Stimulated activated naive B cell treated with anti-CD40 and anti-IgM and Interleukin-4, amounts not matched to agents 10 μg/mL and 1 μg/mL and 100 μg/mL, for 72 hours (primary cell): ENCODE results near the gene OVOL2.

Source experiments
- ATAC-seq, 2 donors: fragments of 150-1000 bp; cut with Tn5 transposase; replicated peaks; 2 replicates each; pipeline ENCODE4 v1.10.0; 2021; ENCODE audit warnings: moderate library complexity in 1 of 2
- DNase-seq: peaks from one replicate; pipeline ENCODE4 v3.0.0; 2021
- H3K27ac Mint-ChIP-seq: one replicate; pipeline ENCODE4 v1.8.0; 2022; ENCODE audit warnings: mild to moderate bottlenecking, mixed read lengths
- H3K27me3 Mint-ChIP-seq, 2 donors: one replicate each; pipeline ENCODE4 v1.8.0; 2022; ENCODE audit warnings: mixed read lengths in 2 of 2
- H3K36me3 Mint-ChIP-seq, 2 donors: one replicate each; pipeline ENCODE4 v1.8.0; 2022; ENCODE audit warnings: mixed read lengths in 2 of 2, mild to moderate bottlenecking in 1 of 2
- H3K4me1 Mint-ChIP-seq, 2 donors: one replicate each; pipeline ENCODE4 v1.8.0; 2022; ENCODE audit warnings: mixed read lengths in 2 of 2, mild to moderate bottlenecking in 1 of 2
- H3K4me3 Mint-ChIP-seq, 2 donors: one replicate each; pipeline ENCODE4 v1.8.0; 2022; ENCODE audit warnings: mild to moderate bottlenecking in 2 of 2, mixed read lengths in 2 of 2, moderate library complexity in 1 of 2
- H3K9me3 Mint-ChIP-seq, 2 donors: one replicate each; pipeline ENCODE4 v1.8.0; 2022; ENCODE audit warnings: mixed read lengths in 2 of 2, mild to moderate bottlenecking in 1 of 2

OVOL2 gene

DNA sequence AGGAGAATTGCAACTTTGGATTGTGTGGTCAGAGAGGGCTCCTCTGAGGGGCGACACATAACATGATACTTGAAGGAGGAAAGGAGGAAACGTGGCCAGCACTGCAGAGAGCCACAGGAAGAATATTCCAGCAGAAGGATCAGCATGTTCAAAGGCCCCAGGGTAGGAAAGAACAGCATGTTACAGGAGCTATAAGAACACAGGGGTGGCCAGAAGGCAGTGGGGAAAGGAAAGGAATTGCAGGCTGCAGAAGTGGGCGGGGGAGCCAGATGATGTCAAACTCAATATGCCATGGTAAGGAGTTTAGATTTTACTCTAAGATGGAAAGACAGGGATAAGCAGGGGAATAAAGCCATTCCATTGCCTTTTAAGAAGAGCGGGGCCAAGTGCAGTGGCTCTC lies 58.1 kb downstream of the OVOL2 start:
- H3K4me1 Mint-ChIP-seq: peaks cover 31 to 40% of the 10 kb centered on the region in 2 donors
- DNase-seq: no peak
- no peaks in the 10 kb centered on the region for H3K27me3 Mint-ChIP-seq
- H3K27ac Mint-ChIP-seq: peak overlapping the region; percentile 6
- no peaks in the 10 kb centered on the region for H3K36me3 Mint-ChIP-seq
- ATAC-seq: no peak
- H3K9me3 Mint-ChIP-seq: no peaks in the 10 kb centered on the region
- H3K4me3 Mint-ChIP-seq: no peak overlapping the region

DNA sequence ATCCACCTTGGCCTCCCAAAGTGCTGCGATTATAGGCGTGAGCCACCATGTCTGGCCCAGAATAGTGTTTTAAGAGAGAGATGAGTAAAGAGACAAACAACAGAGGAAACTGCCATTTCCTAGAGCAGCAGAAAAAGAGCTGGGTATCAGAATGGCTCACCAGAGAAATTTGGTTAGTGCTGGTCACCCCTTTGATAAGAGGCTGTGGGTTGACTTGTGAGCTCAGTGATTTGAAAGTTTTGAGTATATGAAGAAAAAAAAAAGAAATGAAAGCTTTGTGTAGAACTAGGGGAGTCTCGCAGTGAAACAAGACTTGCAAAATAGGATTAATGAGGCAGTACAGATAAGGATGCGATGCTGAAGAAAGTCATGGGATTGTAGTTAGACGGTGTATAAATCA lies 59.3 kb downstream of the OVOL2 start:
- no peaks in the 10 kb centered on the region for H3K27me3 Mint-ChIP-seq
- no peak for DNase-seq
- peaks cover 25 to 32% of the 10 kb centered on the region in 2 donors for H3K4me1 Mint-ChIP-seq
- H3K9me3 Mint-ChIP-seq: no peaks in the 10 kb centered on the region
- peak; percentile 31 to 38 for ATAC-seq
- H3K36me3 Mint-ChIP-seq: no peaks in the 10 kb centered on the region
- no peak overlapping the region for H3K4me3 Mint-ChIP-seq
- H3K27ac Mint-ChIP-seq: peak overlapping the region; percentile 2

DNA sequence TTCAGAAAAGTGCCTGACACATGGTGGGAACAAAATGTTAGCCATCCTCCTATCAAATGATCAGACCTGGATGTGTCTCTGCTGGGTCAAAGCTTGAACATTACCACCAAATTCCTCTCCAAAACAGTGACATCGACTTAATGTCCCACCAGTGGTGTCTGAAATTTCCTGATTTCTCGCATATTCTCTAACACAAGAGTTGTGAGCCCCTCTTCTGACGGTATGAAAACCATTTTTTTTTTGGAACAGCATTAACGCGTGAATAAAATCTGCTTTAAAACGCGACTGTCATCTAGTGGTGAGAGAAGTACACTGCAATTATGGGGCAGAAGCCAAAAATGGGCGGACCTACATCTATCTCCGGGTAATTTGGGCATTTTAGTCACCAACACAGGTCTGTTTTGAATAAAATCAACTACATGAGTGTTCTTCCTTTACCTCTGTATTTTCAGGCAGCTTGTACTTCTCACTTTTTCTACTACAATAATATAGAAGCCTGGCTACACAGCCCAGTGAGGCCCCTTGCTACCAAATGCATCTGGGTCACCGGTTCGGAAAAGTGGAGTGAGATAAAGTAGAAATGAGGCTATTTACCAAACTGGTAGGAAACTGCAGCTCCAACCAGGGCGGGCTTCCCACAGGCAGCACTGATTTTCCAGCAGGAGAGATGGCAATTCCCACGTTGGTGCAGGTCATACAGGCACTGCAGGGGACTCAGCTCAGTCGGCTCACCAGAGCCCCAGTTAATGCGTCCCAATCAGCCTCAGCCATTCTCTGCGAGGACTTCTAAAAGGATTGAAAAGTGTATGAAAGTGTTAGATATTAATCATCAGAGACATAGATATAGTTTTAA lies 61.5 kb downstream of the OVOL2 start:
- peaks cover 0 to 7% of the 10 kb centered on the region in 2 donors for H3K36me3 Mint-ChIP-seq

DNA sequence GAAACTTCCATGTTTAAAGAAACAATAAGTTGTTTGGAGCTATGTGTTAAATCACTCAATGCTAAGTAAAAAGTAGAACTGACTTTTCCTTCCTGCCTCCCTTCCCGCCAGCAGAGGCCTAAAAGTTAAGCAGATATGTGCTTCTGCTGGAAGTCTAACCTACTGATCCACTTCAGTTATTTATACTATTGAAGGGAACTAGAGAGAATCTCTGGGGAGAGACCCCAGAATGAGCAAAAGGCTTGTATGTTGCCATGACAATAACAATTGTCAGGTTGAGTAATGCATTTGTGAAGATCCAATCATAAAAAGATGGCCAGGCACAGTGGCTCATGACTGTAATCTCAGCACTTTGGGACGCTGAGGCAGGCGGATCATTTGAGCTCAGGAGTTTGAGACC lies 64.2 kb downstream of the OVOL2 start:
- ATAC-seq (no peak), DNase-seq (no peak)
- H3K36me3 Mint-ChIP-seq: peaks cover 0 to 24% of the 10 kb centered on the region in 2 donors
- no peaks in the 10 kb centered on the region for H3K27me3 Mint-ChIP-seq
- H3K27ac Mint-ChIP-seq: peak overlapping the region; percentile 37
- H3K4me3 Mint-ChIP-seq: no peak overlapping the region
- H3K9me3 Mint-ChIP-seq: no peaks in the 10 kb centered on the region
- H3K4me1 Mint-ChIP-seq: peaks cover 24 to 40% of the 10 kb centered on the region in 2 donors

More for the DNA sequence above, 61.5 kb downstream of the OVOL2 start:
- no peaks in the 10 kb centered on the region for H3K27me3 Mint-ChIP-seq
- no peak overlapping the region for H3K4me3 Mint-ChIP-seq
- ATAC-seq: peak; percentile 44 to 49
- DNase-seq: peak; percentile 49
- no peaks in the 10 kb centered on the region for H3K9me3 Mint-ChIP-seq
- H3K4me1 Mint-ChIP-seq: peaks cover 30 to 43% of the 10 kb centered on the region in 2 donors
- no peak overlapping the region for H3K27ac Mint-ChIP-seq

DNA sequence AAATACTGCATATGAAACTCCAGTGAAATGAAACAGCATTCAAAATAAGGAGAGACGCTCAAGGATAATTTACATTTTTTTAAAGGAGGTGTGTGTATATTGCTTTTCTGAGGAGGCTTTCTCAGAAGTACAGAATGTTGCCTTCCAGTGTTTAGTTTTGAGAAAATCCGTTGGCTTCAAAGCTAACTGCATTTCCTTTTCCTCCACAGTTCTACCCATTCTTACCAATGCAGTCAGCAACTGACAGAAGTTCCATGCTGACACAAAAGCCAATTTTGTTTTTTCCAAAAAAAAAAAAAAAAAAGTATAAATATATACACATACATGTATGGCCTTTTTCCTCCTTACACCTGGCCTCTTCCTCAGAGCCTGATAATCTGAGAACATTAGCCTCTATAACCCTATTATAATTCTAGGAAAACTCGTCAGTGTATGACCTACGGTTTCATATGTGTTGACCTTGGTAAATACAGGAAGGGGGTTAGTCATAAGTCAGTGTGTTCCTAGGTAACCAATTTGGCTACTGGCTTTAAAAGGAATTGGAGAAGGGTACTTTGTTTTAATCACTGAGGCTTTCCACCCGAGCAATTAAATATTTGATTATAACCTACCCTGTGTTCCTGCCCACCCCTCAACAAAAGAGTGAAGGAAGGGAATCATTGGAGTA lies 64.7 kb downstream of the OVOL2 start:
- Mint-ChIP-seq H3K27ac (peak overlapping the region; percentile 75), H3K36me3 (peaks cover 2 to 29% of the 10 kb centered on the region in 2 donors)
- no peak for ATAC-seq

DNA sequence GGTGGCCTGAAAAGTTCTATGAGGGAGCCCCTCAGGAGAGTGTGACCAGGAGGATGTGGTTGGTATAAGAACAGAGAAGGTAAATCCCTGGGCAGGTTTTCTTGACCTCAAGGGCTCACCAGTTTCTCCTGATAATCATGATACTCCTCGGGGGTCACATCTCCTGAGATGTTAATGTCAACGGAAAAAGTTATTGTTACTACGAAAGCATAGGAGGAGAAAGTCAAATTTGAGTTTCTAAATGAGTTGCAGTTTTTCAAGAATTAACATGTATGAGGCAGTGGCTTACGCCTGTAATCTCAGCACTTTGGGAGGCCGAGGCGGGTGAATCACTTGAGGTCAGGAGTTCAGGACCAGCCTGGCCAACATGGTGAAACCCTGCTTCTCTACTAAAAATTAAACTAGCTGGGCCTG lies 65.5 kb downstream of the OVOL2 start:
- Mint-ChIP-seq H3K9me3 (no peaks in the 10 kb centered on the region), H3K27ac (peak overlapping the region; percentile 86)

More for the DNA sequence above, 64.7 kb downstream of the OVOL2 start:
- Mint-ChIP-seq H3K4me3 (no peak overlapping the region), H3K4me1 (peaks cover 21 to 36% of the 10 kb centered on the region in 2 donors), H3K27me3 (no peaks in the 10 kb centered on the region), H3K9me3 (no peaks in the 10 kb centered on the region)
- DNase-seq: no peak

DNA sequence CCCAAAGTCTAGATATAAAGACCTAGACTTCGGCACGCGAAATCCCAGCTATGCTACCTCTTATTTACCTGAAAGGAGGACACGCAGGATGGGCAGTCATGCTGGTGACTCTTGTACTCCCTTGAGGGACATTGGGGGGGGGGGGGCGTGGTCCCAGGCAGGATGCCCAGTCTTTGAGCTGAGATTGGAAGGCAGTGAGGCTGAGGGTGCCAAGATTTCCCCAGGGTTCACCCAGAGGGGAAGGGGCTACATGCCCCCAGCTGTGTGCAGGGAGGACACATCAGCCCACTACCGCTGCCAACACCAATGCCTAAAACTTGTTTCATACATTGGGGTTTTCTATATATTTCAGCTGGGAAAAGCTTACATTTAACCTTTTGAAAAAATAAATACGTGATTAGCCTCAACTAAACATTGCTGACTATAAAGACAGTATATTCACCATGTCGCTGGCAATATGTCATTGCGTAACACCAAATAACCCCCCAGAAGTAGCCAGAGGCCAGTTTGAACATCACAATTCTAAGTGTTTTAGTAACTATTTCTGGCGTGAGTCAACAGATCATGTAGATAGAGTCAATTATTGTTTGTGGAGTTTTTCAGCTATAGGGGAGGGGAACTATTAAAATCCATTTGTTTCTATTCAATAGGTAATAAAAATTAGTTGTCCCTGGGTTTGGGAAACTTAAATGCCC lies 67.3 kb downstream of the OVOL2 start:
- Mint-ChIP-seq H3K9me3 (no peaks in the 10 kb centered on the region), H3K27ac (no peak overlapping the region), H3K27me3 (no peaks in the 10 kb centered on the region), H3K4me3 (no peak overlapping the region), H3K36me3 (peaks cover 7 to 34% of the 10 kb centered on the region in 2 donors), H3K4me1 (peaks cover 9 to 18% of the 10 kb centered on the region in 2 donors)
- DNase-seq (no peak), ATAC-seq (no peak)

More for the DNA sequence above, 65.5 kb downstream of the OVOL2 start:
- peak overlapping the region; percentile 39 to 67 for H3K4me3 Mint-ChIP-seq
- peaks cover 16 to 31% of the 10 kb centered on the region in 2 donors for H3K4me1 Mint-ChIP-seq
- no peaks in the 10 kb centered on the region for H3K27me3 Mint-ChIP-seq
- H3K36me3 Mint-ChIP-seq: peaks cover 7 to 34% of the 10 kb centered on the region in 2 donors
- DNase-seq (peak; percentile 44), ATAC-seq (peak; percentile 83 to 84)

DNA sequence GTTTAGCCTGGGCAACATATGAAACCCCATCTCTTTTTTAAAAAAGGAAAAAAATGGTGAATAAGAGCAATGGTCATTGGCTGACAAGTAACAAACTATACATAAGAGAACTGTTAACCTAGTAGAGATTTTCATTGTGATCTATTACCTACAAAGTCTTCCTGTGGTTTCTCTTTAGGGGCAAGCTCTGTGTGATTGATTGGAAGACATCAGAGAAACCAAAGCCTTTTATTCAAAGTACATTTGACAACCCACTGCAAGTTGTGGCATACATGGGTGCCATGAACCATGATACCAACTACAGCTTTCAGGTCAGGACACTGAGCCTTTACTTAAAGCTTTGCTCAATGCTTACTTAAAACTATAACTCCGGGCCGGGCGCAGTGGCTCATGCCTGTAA lies 69.7 kb downstream of the OVOL2 start:
- Mint-ChIP-seq H3K27ac (no peak overlapping the region), H3K4me1 (peaks cover 8 to 22% of the 10 kb centered on the region in 2 donors)
- no peak for DNase-seq

DNA sequence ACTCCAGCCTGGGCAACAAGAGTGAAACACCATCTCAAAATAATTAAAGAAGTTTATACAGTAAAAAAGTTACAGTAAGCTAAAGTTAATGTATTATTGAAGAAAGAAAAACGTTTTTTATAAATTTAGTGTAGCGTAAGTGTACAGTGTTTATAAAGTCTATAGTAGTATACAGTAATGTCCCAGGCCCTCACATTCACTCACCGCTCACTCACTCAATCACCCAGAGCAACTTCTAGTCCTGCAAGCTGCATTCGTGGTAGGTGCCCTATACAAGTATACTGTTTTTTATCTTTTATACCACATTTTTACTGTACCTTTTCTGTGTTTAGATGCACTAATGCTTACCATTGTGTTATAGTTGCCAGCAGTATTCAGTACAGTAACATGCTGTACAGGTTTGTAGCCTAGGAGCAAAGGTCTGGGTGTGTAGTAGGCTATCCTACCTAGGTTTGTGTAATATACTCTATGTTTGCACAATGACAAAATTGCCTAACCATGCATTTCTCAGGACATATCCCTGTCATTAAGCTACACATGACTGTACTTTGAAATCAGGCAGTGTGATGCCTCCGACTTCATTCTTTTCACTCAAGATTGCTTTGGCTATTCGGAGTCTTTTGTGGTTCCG lies 72.2 kb downstream of the OVOL2 start:
- H3K4me1 Mint-ChIP-seq: peaks cover 6 to 20% of the 10 kb centered on the region in 2 donors
- H3K27ac Mint-ChIP-seq: no peak overlapping the region
- peaks cover 21 to 46% of the 10 kb centered on the region in 2 donors for H3K36me3 Mint-ChIP-seq
- H3K27me3 Mint-ChIP-seq: no peaks in the 10 kb centered on the region
- ATAC-seq (no peak), DNase-seq (no peak)
- H3K4me3 Mint-ChIP-seq: no peak overlapping the region
- H3K9me3 Mint-ChIP-seq: no peaks in the 10 kb centered on the region

More for the DNA sequence above, 69.7 kb downstream of the OVOL2 start:
- H3K4me3 Mint-ChIP-seq: no peak overlapping the region
- no peaks in the 10 kb centered on the region for H3K9me3 Mint-ChIP-seq
- no peak for ATAC-seq
- no peaks in the 10 kb centered on the region for H3K27me3 Mint-ChIP-seq
- H3K36me3 Mint-ChIP-seq: peaks cover 13 to 43% of the 10 kb centered on the region in 2 donors

DNA sequence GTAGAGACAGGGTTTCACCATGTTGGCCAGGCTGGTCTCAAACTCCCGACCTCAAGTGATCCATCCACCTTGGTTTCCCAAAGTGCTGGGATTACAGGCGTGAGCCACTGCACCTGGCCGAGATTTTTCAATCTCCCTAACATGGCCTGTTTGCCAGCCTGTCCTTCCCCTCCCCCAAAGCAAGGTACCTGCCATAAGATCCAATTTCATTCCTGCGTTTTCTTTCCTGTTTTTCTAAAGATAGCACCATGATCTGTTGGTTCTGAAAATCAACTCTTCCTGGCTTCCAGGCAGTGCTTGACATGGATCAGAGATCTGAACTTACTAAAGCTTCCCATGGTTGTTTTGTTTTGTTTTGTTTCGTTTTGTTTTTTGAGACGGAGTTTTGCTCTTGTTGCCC lies 81.4 kb downstream of the OVOL2 start:
- H3K9me3 Mint-ChIP-seq: no peaks in the 10 kb centered on the region
- no peak overlapping the region for H3K27ac Mint-ChIP-seq
- H3K4me3 Mint-ChIP-seq: no peak overlapping the region
- peaks cover 23 to 48% of the 10 kb centered on the region in 2 donors for H3K4me1 Mint-ChIP-seq
- peaks cover 44 to 45% of the 10 kb centered on the region in 2 donors for H3K36me3 Mint-ChIP-seq
- DNase-seq: no peak
- no peak for ATAC-seq
- no peaks in the 10 kb centered on the region for H3K27me3 Mint-ChIP-seq
